ENCODE measurements around the gene SYT2.
"Not testable (repeated sequence)": the region's sequence is repeated elsewhere in the genome, so short reads cannot be mapped to it uniquely, and the experiment has no call there.

SYT2 gene

GRCh38 chr1:202710070-202711045 lies at the start of gene SYT2:
Gene SYT2 (minus strand): TSS chr1:202710454. CDS start chr1:202605772, 104,682 bp downstream.
- DNase-seq (ENCODE audit: insufficient read length, low spot score) (no peak), FAIRE-seq (no peak)

GRCh38 chr1:202756391-202756790 lies 46.1 kb upstream of the SYT2 start:
- TF ChIP-seq POLR2A (IDR thresholded peaks at IDR 0.05; ENCODE audit: low read depth, low read length) = no peak
- no peak for FAIRE-seq
- DNase-seq (ENCODE audit: insufficient read length, low spot score) = no peak

More at GRCh38 chr1:202710070-202711045, at the start of gene SYT2:
- TF ChIP-seq POLR2A (IDR thresholded peaks at IDR 0.05; ENCODE audit: low read depth, low read length) = no peak

GRCh38 chr1:202754293-202754692 lies 44.0 kb upstream of the SYT2 start:
- FAIRE-seq = no peak
- DNase-seq (ENCODE audit: insufficient read length, low spot score) = no peak
- TF ChIP-seq POLR2A (IDR thresholded peaks at IDR 0.05; ENCODE audit: low read depth, low read length) = no peak

- no peak for TF ChIP-seq POLR2A (IDR thresholded peaks at IDR 0.05; ENCODE audit: low read depth, low read length)
- FAIRE-seq (no peak), DNase-seq (ENCODE audit: insufficient read length, low spot score) (no peak)
These were observed 42.5 kb upstream of the SYT2 start for GRCh38 chr1:202752774-202753173.

GRCh38 chr1:202750761-202751160 lies 40.5 kb upstream of the SYT2 start:
- no peak for DNase-seq (ENCODE audit: insufficient read length, low spot score)

GRCh38 chr1:202750024-202750423 lies 39.8 kb upstream of the SYT2 start:
- DNase-seq (ENCODE audit: insufficient read length, low spot score) (no peak), FAIRE-seq (no peak)
- TF ChIP-seq POLR2A (IDR thresholded peaks at IDR 0.05; ENCODE audit: low read depth, low read length) = no peak

More at GRCh38 chr1:202750761-202751160, 40.5 kb upstream of the SYT2 start:
- FAIRE-seq = no peak
- no peak for TF ChIP-seq POLR2A (IDR thresholded peaks at IDR 0.05; ENCODE audit: low read depth, low read length)

- no peak for DNase-seq (ENCODE audit: insufficient read length, low spot score)
- no peak for FAIRE-seq
- TF ChIP-seq POLR2A (IDR thresholded peaks at IDR 0.05; ENCODE audit: low read depth, low read length) = no peak
These were observed 35.2 kb upstream of the SYT2 start for GRCh38 chr1:202745323-202745888.

GRCh38 chr1:202744770-202745169 lies 34.5 kb upstream of the SYT2 start:
- not testable (repeated sequence) for FAIRE-seq

GRCh38 chr1:202742496-202742895 lies 32.2 kb upstream of the SYT2 start:
- TF ChIP-seq POLR2A (IDR thresholded peaks at IDR 0.05; ENCODE audit: low read depth, low read length) = no peak
- DNase-seq (ENCODE audit: insufficient read length, low spot score) (no peak), FAIRE-seq (no peak)

More at GRCh38 chr1:202744770-202745169, 34.5 kb upstream of the SYT2 start:
- DNase-seq (ENCODE audit: insufficient read length, low spot score) = not testable (repeated sequence)

- TF ChIP-seq POLR2A (IDR thresholded peaks at IDR 0.05; ENCODE audit: low read depth, low read length) = no peak
- DNase-seq (ENCODE audit: insufficient read length, low spot score) (no peak), FAIRE-seq (no peak)
These were observed 23.0 kb upstream of the SYT2 start for GRCh38 chr1:202733251-202733650.

GRCh38 chr1:202728951-202729350 lies 18.7 kb upstream of the SYT2 start:
- DNase-seq (ENCODE audit: insufficient read length, low spot score) = no peak
- no peak for TF ChIP-seq POLR2A (IDR thresholded peaks at IDR 0.05; ENCODE audit: low read depth, low read length)
- FAIRE-seq = no peak

- no peak for TF ChIP-seq POLR2A (IDR thresholded peaks at IDR 0.05; ENCODE audit: low read depth, low read length)
- no peak for DNase-seq (ENCODE audit: insufficient read length, low spot score)
- FAIRE-seq = no peak
These were observed 15.3 kb upstream of the SYT2 start for GRCh38 chr1:202725526-202725925.

GRCh38 chr1:202723708-202724107 lies 13.5 kb upstream of the SYT2 start:
- DNase-seq (ENCODE audit: insufficient read length, low spot score) (no peak), FAIRE-seq (no peak)
- TF ChIP-seq POLR2A (IDR thresholded peaks at IDR 0.05; ENCODE audit: low read depth, low read length) = no peak

GRCh38 chr1:202723046-202723445 lies 12.8 kb upstream of the SYT2 start:
- FAIRE-seq; DNase-seq (ENCODE audit: insufficient read length, low spot score): not testable (repeated sequence)

- no peak for FAIRE-seq
- no peak for DNase-seq (ENCODE audit: insufficient read length, low spot score)
- TF ChIP-seq POLR2A (IDR thresholded peaks at IDR 0.05; ENCODE audit: low read depth, low read length) = no peak
These were observed 6.4 kb upstream of the SYT2 start for GRCh38 chr1:202716654-202717053.

- not testable (repeated sequence) for DNase-seq (ENCODE audit: insufficient read length, low spot score); FAIRE-seq
These were observed 3.9 kb upstream of the SYT2 start for GRCh38 chr1:202714202-202714601.

Measured in H54 (cell line).